Adrenal gland (tissue), 12 donors: ENCODE results near the gene PIK3R1. TPM values are rescaled to one million over a fixed set of nuclear protein-coding genes. Genes with fewer than 3 reads are reported as not detected.

Experiments
- DNase-seq, 7 donors: peaks; one replicate each; pipeline ENCODE4 v3.0.0-alpha.2; 2019 to 2020
- H3K27ac ChIP-seq, 5 donors: fragments of 200-600 bp; sonication (generic) in 4 of 5; 1 replicate in 3 of 5; 2 replicates in 2 of 5; pipeline versions ENCODE4 v1.5.1 to v1.8.0; 2016 to 2020; ENCODE audit warnings: mild to moderate bottlenecking in 1 of 5
- H3K27me3 ChIP-seq: fragments of 200-600 bp; 2 replicates; pipeline ENCODE4 v1.8.0; 2021
- H3K36me3 ChIP-seq, 2 donors: fragments of 200-600 bp; replicated peaks in 1 of 2; 1 replicate in 1 of 2; 2 replicates in 1 of 2; pipeline versions ENCODE4 v1.5.1 to v1.8.0; 2018 to 2022
- H3K4me1 ChIP-seq, 2 donors: fragments of 200-600 bp; replicated peaks in 1 of 2; 1 replicate in 1 of 2; 2 replicates in 1 of 2; pipeline versions ENCODE4 v1.5.1 to v1.8.0; 2018 to 2021
- H3K4me3 ChIP-seq, 4 donors: fragments of 200-600 bp; sonication (generic) in 3 of 4; one replicate each; pipeline ENCODE4 v1.5.1; 2016 to 2018
- H3K9me3 ChIP-seq, 3 donors: fragments of 200-600 bp; sonication (generic) in 1 of 3; replicated peaks in 1 of 3; 1 replicate in 2 of 3; 2 replicates in 1 of 3; pipeline versions ENCODE4 v1.5.1 to v1.8.0; 2016 to 2021
- POLR2A ChIP-seq, 2 donors: fragments of 450-650 bp; IDR thresholded peaks; one replicate each; pipeline ENCODE4 v1.6.1; 2017; ENCODE audit warnings: antibody characterized with exemption in 2 of 2, mild to moderate bottlenecking in 2 of 2, moderate library complexity in 1 of 2
- WGBS, 4 donors: extraction: QIAGEN DNeasy Blood & Tissue Kit in 2 of 4; methylation state at CpG; one replicate each; pipeline versions ENCODE4 v1.1.5 to v1.1.7; 2013 to 2017; 5-methylcytosine and 5-hydroxymethylcytosine counted together
- intact Hi-C, 2 donors: fragments of 100-400 bp; cut with DNase I; formaldehyde crosslinking; loops; one replicate each; pipeline versions ENCODE4 v1.14.1 to v1.15.0; 2022 to 2023
- polyA plus RNA-seq, 3 donors: library from polyadenylated mRNA; stranded (reverse); fragments of 200-250 nt in 2 of 3; fragments of 350-450 nt in 1 of 3; fragmentation: Illumina TruSeq in 1 of 3; extraction: RNeasy Lipid Tissue Mini Kit (QIAGEN cat#74804) in 1 of 3; gene quantifications; one replicate each; pipeline ENCODE4 v1.2.3, GENCODE V29; 2013 to 2014
- total RNA-seq, 9 donors: library from RNA; depleted of rRNA in 4 of 9; stranded (reverse); fragments of >200 nt in 4 of 9; fragments of 120-200 nt in 1 of 9; fragmentation: NEBNext Ultra II Directional in 1 of 9; extraction: Animal tissue kit (Norgen Biotek cat#: 25700) in 1 of 9; gene quantifications; one replicate each; pipeline versions ENCODE4 v1.1.0 to v1.2.4, GENCODE V29; 2013 to 2023
- TF ChIP-seq, protein P1 (sequence below), 6 experiments: fragments of 450-650 bp in 4 of 6; fragments of 200-600 bp in 2 of 6; sonication (generic) in 1 of 6; IDR thresholded peaks; 1 replicate in 5 of 6; 2 replicates in 1 of 6; pipeline versions ENCODE4 v1.5.1 to v1.8.0; 2016 to 2021; ENCODE audit warnings: antibody characterized with exemption in 6 of 6, mild to moderate bottlenecking in 2 of 6, moderate library complexity in 1 of 6
- donor health status: healthy with polysubstance abuse.
- donor health status: Bipolar disorder and iron deficiency.
- donor health status: DM: yes; HTN: yes; CAD: no.
- donor health status: DM: no; HTN: no; CAD: no.
- donor health status: DM: no; HTN: no; CAD: no.
- donor health status: DM: yes; HTN: yes; CAD: no.

The PIK3R1 gene
- total and polyA plus RNA-seq, 12 donors, result 4.9 to 110 (median 48.2) TPM

DNA sequence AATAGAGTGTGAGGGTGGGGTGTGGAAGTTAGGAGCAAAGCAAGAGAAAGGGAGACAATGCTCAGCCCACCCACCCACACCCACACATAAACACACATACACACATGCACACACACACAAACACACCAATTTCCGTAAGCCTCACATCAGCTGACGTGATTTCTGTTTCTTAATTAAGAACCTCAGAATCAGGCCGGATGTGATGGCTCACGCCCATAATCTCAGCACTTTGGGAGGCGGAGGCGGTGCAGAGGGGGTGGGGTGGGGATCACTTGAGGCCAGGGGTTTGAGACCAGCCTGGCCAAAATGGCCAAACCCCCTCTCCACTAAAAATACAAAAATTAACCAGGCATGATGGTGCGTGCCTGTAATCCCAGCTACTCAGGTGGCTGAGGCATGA lies 26.4 kb upstream of the PIK3R1 start:
- 89 to 93% (median 91%) methylated on average over 7 of the region's 7 CpGs for WGBS, 4 donors
- H3K4me1 ChIP-seq, result peaks cover 5 to 12% of the 10 kb centered on the region in 2 donors
- intact Hi-C loops, result no loop called here
- H3K27me3 ChIP-seq, result peaks cover 6% of the 10 kb centered on the region
- H3K27ac ChIP-seq, result no peak overlapping the region
- no peak for TF ChIP-seq POLR2A (IDR thresholded peaks at IDR 0.05)
- TF ChIP-seq, protein P1, sequence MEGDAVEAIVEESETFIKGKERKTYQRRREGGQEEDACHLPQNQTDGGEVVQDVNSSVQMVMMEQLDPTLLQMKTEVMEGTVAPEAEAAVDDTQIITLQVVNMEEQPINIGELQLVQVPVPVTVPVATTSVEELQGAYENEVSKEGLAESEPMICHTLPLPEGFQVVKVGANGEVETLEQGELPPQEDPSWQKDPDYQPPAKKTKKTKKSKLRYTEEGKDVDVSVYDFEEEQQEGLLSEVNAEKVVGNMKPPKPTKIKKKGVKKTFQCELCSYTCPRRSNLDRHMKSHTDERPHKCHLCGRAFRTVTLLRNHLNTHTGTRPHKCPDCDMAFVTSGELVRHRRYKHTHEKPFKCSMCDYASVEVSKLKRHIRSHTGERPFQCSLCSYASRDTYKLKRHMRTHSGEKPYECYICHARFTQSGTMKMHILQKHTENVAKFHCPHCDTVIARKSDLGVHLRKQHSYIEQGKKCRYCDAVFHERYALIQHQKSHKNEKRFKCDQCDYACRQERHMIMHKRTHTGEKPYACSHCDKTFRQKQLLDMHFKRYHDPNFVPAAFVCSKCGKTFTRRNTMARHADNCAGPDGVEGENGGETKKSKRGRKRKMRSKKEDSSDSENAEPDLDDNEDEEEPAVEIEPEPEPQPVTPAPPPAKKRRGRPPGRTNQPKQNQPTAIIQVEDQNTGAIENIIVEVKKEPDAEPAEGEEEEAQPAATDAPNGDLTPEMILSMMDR (IDR thresholded peaks at IDR 0.05), result no peak
- DNase-seq, result no peak
- H3K36me3 ChIP-seq, result no peaks in the 10 kb centered on the region
- no peak overlapping the region for H3K4me3 ChIP-seq
- H3K9me3 ChIP-seq, result no peaks in the 10 kb centered on the region

DNA sequence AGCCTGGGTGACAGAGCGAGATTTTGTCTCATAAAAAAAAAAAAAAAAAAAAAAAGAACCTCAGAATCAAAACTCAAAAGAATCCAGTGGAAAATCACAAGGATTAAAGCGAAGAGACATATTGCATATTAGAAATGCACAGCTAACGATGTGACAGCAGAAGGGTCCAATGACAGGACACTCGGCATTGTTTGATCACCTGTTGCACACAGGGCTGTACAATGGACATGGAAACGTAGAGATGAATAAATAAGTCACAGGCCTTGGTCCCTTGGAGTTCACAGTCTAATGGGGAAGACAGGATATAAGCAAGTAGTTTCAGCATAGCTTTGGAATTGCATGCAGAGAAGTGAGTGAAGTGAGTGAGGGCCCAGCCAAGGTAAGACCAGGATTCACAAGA lies 25.9 kb upstream of the PIK3R1 start:
- Histone ChIP-seq H3K4me1 (peaks cover 9 to 12% of the 10 kb centered on the region in 2 donors), H3K4me3 (no peak overlapping the region), H3K9me3 (no peaks in the 10 kb centered on the region), H3K27ac (no peak overlapping the region), H3K36me3 (no peaks in the 10 kb centered on the region), H3K27me3 (peaks cover 6% of the 10 kb centered on the region)
- TF ChIP-seq POLR2A (IDR thresholded peaks at IDR 0.05), result no peak
- TF ChIP-seq, protein P1 (IDR thresholded peaks at IDR 0.05), result no peak
- intact Hi-C loops, result no loop called here
- DNase-seq, result no peak
- 90 to 94% (median 91%) methylated on average over 5 of the region's 5 CpGs for WGBS, 4 donors

DNA sequence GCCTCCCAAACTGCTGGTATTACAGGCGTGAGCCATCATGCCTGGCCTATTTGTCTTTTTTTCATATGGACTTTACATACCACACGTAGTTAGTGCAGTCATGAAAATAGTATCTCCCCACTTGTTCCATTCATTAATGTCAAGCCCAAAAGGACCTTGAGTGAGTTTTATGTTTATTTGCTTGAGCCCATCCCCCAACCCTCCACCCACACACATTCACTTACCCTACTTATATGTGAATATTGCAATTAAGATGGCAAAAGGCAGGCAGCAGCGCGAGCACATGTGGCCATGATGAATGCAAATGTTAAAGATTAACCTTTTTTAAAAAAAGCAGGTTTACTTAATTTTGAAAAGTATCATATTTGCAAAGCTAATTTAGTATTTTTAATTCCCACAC lies 24.9 kb upstream of the PIK3R1 start:
- WGBS, 4 donors, result 95 to 98% (median 97%) methylated on average over 4 of the region's 4 CpGs
- Histone ChIP-seq H3K4me3 (no peak overlapping the region), H3K9me3 (no peaks in the 10 kb centered on the region), H3K27ac (no peak overlapping the region), H3K27me3 (peaks cover 4% of the 10 kb centered on the region), H3K36me3 (no peaks in the 10 kb centered on the region), H3K4me1 (peaks cover 9 to 12% of the 10 kb centered on the region in 2 donors)
- TF ChIP-seq, protein P1 (IDR thresholded peaks at IDR 0.05), result no peak
- TF ChIP-seq POLR2A (IDR thresholded peaks at IDR 0.05), result no peak
- no peak for DNase-seq
- intact Hi-C loops, result no loop called here

DNA sequence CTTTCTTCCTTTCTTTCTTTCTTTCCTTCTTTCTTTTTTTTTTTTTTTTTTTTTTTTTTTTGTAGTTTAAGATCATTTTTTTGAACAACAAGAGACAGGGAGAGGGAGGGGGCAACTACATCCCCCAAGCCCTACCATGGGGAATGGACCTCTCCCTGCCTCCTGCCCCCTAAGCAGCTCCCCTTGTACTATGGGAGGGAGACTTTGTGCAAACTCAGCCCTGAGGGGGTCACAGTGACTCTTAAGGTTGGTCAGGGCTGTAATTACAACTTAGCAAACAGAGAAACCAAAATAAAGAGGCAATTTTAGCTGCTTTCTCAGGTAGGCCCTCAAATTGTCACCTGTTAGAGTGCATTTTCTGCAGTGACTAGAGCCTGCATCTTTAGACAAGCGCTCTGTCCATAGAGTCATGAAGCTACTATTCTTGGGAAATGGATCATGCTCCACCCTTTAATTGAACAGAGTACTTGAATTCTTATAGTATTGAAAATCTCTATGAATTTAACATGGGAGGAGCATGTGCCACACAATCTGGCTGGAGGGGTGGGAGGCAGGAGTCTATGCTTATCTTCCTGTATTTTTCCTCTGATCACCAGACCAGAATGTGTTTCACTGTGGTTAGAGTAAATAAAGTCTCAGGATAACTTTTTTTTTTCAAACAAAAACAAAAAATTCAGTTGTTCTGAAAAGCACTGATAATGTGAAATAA lies 24.3 kb upstream of the PIK3R1 start:
- Histone ChIP-seq H3K27ac (no peak overlapping the region), H3K4me3 (no peak overlapping the region), H3K4me1 (peaks cover 9 to 12% of the 10 kb centered on the region in 2 donors), H3K27me3 (no peaks in the 10 kb centered on the region), H3K36me3 (no peaks in the 10 kb centered on the region), H3K9me3 (no peaks in the 10 kb centered on the region)
- no peak for DNase-seq
- intact Hi-C loops, result no loop called here
- 97 to 100% (median 100%) methylated on average over 1 of the region's 1 CpG for WGBS, 4 donors
- TF ChIP-seq, protein P1 (IDR thresholded peaks at IDR 0.05), result no peak
- no peak for TF ChIP-seq POLR2A (IDR thresholded peaks at IDR 0.05)
